B cell (primary cell): ENCODE measurements around the gene ADAMTSL1. TPM values are rescaled to one million over a fixed set of nuclear protein-coding genes. Genes with fewer than 3 reads are reported as not detected.

ENCODE experiments used
- ATAC-seq: fragments of 200-7000 bp; cut with Tn5 transposase; one replicate; pipeline ENCODE4 v1.10.0; 2021; ENCODE audit warnings: low read depth, mild to moderate bottlenecking, moderate number of reproducible peaks, moderate library complexity
- CTCF ChIA-PET: fragments of 350-600 bp; sonication (Branson Sonifier 250); formaldehyde crosslinking; loops from one replicate; lab custom pipeline; 2021; ENCODE audit warnings: antibody characterized with exemption, inconsistent platforms; lab: Charles Lee
- POLR2A ChIA-PET: fragments of 350-600 bp; sonication (Branson Sonifier 250); formaldehyde crosslinking; loops from one replicate; lab custom pipeline; 2021; ENCODE audit warnings: antibody characterized with exemption; lab: Charles Lee
- DNase-seq: peaks from one replicate; pipeline ENCODE4 v3.0.0; 2013
- H2AFZ ChIP-seq: 2 replicates; pipeline ENCODE4 v1.6.1; 2012; ENCODE audit warnings: mild to moderate bottlenecking, low read depth, low read length; ENCODE audit not compliant: insufficient read depth, poor library complexity, severe bottlenecking
- H3K27ac ChIP-seq, 2 donors: 1 replicate in 1 of 2; 2 replicates in 1 of 2; pipeline ENCODE4 v1.5.1; 2012 to 2013; ENCODE audit warnings: low read length in 2 of 2, mild to moderate bottlenecking in 2 of 2, moderate library complexity in 1 of 2
- H3K27me3 ChIP-seq, 4 experiments: fragments of 200-600 bp in 1 of 4; sonication (generic) in 1 of 4; replicated peaks in 1 of 4; 1 replicate in 2 of 4; 2 replicates in 2 of 4; pipeline versions ENCODE4 v1.6.1 to v1.7.0; 2013 to 2016; ENCODE audit warnings: low read length in 3 of 4, mild to moderate bottlenecking in 2 of 4, mixed read lengths in 1 of 4, moderate library complexity in 1 of 4; ENCODE audit not compliant: insufficient read depth in 4 of 4, control insufficient read depth in 3 of 4; ENCODE audit errors: control extremely low read depth in 1 of 4
- H3K36me3 ChIP-seq, 2 experiments: replicated peaks in 1 of 2; 1 replicate in 1 of 2; 2 replicates in 1 of 2; pipeline versions ENCODE4 v1.6.1 to v1.7.1; 2013; ENCODE audit warnings: low read length in 1 of 2; ENCODE audit not compliant: insufficient read depth in 2 of 2, control insufficient read depth in 1 of 2; ENCODE audit errors: control extremely low read depth in 1 of 2, extremely low read depth in 1 of 2
- H3K4me1 ChIP-seq, 2 donors: fragments of 200-600 bp in 1 of 2; sonication (generic) in 1 of 2; 1 replicate in 1 of 2; 2 replicates in 1 of 2; pipeline versions ENCODE4 v1.5.1 to v1.6.1; 2013 to 2017; ENCODE audit warnings: low read length in 2 of 2; ENCODE audit not compliant: control insufficient read depth in 2 of 2, insufficient read depth in 2 of 2
- H3K4me2 ChIP-seq: replicated peaks from 2 replicates; pipeline ENCODE3; 2012; ENCODE audit warnings: mild to moderate bottlenecking, low read depth, low read length; ENCODE audit not compliant: poor library complexity, severe bottlenecking
- H3K4me3 ChIP-seq, 5 experiments: fragments of 200-600 bp in 1 of 5; sonication (generic) in 1 of 5; 1 replicate in 3 of 5; 2 replicates in 2 of 5; pipeline versions ENCODE4 v1.5.1 to v1.7.0; 2011 to 2016; ENCODE audit warnings: low read length in 4 of 5, mild to moderate bottlenecking in 4 of 5, low read depth in 2 of 5, control low read depth in 1 of 5, moderate library complexity in 1 of 5; ENCODE audit not compliant: insufficient read depth in 1 of 5; ENCODE audit errors: control extremely low read depth in 1 of 5, extremely low read depth in 1 of 5
- H3K79me2 ChIP-seq: fragments of 200-600 bp; sonication (generic); one replicate; pipeline ENCODE4 v1.6.0; 2016; ENCODE audit warnings: low read length; ENCODE audit not compliant: control insufficient read depth, insufficient read depth
- H3K9ac ChIP-seq: fragments of 200-600 bp; sonication (generic); 2 replicates; pipeline ENCODE4 v1.6.1; 2017; ENCODE audit warnings: mild to moderate bottlenecking, low read length, moderate library complexity
- H3K9me3 ChIP-seq, 3 donors: one replicate each; pipeline versions ENCODE4 v1.6.1 to v1.7.1; 2013; ENCODE audit warnings: low read length in 2 of 3; ENCODE audit not compliant: control insufficient read depth in 2 of 3, insufficient read depth in 1 of 3; ENCODE audit errors: control extremely low read depth in 1 of 3
- H4K20me1 ChIP-seq: 2 replicates; pipeline ENCODE4 v1.6.0; 2012; ENCODE audit warnings: mild to moderate bottlenecking, low read length; ENCODE audit not compliant: insufficient read depth, control insufficient read depth, poor library complexity, severe bottlenecking
- H3K27ac Mint-ChIP-seq: one replicate; pipeline ENCODE4 v1.8.0; 2021; ENCODE audit warnings: mixed read lengths
- H3K27me3 Mint-ChIP-seq: one replicate; pipeline ENCODE4 v1.8.0; 2021; ENCODE audit warnings: mixed read lengths
- H3K4me1 Mint-ChIP-seq: one replicate; pipeline ENCODE4 v1.8.0; 2021; ENCODE audit warnings: mixed read lengths
- H3K4me3 Mint-ChIP-seq: one replicate; pipeline ENCODE4 v1.8.0; 2021; ENCODE audit warnings: mixed read lengths
- H3K9me3 Mint-ChIP-seq: one replicate; pipeline ENCODE4 v1.8.0; 2022; ENCODE audit warnings: mixed read lengths; ENCODE audit not compliant: insufficient read depth
- EZH2 ChIP-seq: IDR thresholded peaks from 2 replicates; pipeline ENCODE4 v1.6.1; 2012; ENCODE audit warnings: borderline replicate concordance, low read depth, mild to moderate bottlenecking, moderate library complexity, low read length; ENCODE audit not compliant: insufficient read depth, poor library complexity, severe bottlenecking
- WGBS: methylation state at CpG from one replicate; pipeline ENCODE4 v1.1.5; 2013; ENCODE audit warnings: missing lambda C conversion rate; ENCODE audit not compliant: insufficient coverage; 5-methylcytosine and 5-hydroxymethylcytosine counted together
- intact Hi-C: fragments of 100-400 bp; cut with micrococcal nuclease; formaldehyde crosslinking; loops from one replicate; pipeline ENCODE4 v1.10.0; 2022
- polyA plus RNA-seq: library from polyadenylated mRNA; depleted of rRNA; stranded (reverse); fragments of >200 nt; gene quantifications from 2 replicates; pipeline ENCODE4 v1.2.3, GENCODE V29; 2012
- total RNA-seq, 2 donors: library from RNA; stranded (reverse); fragments of 120-200 nt in 1 of 2; gene quantifications; 1 replicate in 1 of 2; 2 replicates in 1 of 2; pipeline versions ENCODE4 v1.2.3 to v1.2.4, GENCODE V29; 2013 to 2022
- TF ChIP-seq, protein P1 (sequence below): fragments of 200-600 bp; IDR thresholded peaks from one replicate; pipeline ENCODE4 v1.8.0; 2022; ENCODE audit warnings: antibody characterized with exemption, mild to moderate bottlenecking

The ADAMTSL1 gene
- total and polyA plus RNA-seq, 2 donors (not counting 1 experiment from before 2014, with no cell fraction given), result not detected

DNA sequence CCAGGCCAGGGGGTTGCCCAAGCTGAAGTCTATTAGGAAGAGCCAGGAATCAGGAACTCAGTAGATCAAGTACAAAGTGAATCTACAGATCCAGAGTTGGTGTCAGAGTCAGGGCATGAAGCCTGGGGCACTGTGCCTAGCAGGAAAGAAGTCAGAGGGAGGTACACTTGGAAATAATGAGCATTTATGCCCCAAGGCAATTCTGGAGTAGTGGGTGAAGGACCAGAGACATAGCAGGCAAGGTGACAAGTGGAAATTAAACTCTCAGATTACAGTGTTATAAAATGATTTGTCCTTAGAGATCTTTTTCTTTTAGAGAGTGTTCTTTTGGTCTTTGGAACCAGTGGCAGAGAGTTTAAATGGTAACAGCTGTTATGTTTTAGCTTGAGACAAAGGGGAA lies 138.0 kb downstream of the ADAMTSL1 start:
- no peaks in the 10 kb centered on the region for H3K4me1 Mint-ChIP-seq
- no peaks in the 10 kb centered on the region for H3K36me3 ChIP-seq
- intact Hi-C loops, result no loop called here
- no peaks in the 10 kb centered on the region for H3K79me2 ChIP-seq
- no peak overlapping the region for H3K27ac Mint-ChIP-seq
- no peaks in the 10 kb centered on the region for H3K9me3 Mint-ChIP-seq
- H3K4me3 ChIP-seq, result no peak overlapping the region
- H3K9ac ChIP-seq, result no peak overlapping the region
- H3K27me3 ChIP-seq, result no peaks in the 10 kb centered on the region
- no peak overlapping the region for H3K4me2 ChIP-seq
- H3K4me1 ChIP-seq, result no peaks in the 10 kb centered on the region
- no peak for ATAC-seq
- no peak overlapping the region for H3K4me3 Mint-ChIP-seq
- H3K9me3 ChIP-seq, result peaks cover 0 to 3% (median 0%) of the 10 kb centered on the region in 3 donors
- TF ChIP-seq, protein P1, sequence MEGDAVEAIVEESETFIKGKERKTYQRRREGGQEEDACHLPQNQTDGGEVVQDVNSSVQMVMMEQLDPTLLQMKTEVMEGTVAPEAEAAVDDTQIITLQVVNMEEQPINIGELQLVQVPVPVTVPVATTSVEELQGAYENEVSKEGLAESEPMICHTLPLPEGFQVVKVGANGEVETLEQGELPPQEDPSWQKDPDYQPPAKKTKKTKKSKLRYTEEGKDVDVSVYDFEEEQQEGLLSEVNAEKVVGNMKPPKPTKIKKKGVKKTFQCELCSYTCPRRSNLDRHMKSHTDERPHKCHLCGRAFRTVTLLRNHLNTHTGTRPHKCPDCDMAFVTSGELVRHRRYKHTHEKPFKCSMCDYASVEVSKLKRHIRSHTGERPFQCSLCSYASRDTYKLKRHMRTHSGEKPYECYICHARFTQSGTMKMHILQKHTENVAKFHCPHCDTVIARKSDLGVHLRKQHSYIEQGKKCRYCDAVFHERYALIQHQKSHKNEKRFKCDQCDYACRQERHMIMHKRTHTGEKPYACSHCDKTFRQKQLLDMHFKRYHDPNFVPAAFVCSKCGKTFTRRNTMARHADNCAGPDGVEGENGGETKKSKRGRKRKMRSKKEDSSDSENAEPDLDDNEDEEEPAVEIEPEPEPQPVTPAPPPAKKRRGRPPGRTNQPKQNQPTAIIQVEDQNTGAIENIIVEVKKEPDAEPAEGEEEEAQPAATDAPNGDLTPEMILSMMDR, result no peak
- no peak for TF ChIP-seq EZH2
- CTCF ChIA-PET, result no interaction called here
- no peaks in the 10 kb centered on the region for H4K20me1 ChIP-seq
- no peak overlapping the region for H3K27ac ChIP-seq
- H3K27me3 Mint-ChIP-seq, result no peaks in the 10 kb centered on the region
- no peak for DNase-seq
- H2AFZ ChIP-seq, result no peak overlapping the region
- POLR2A ChIA-PET, result no interaction called here

DNA sequence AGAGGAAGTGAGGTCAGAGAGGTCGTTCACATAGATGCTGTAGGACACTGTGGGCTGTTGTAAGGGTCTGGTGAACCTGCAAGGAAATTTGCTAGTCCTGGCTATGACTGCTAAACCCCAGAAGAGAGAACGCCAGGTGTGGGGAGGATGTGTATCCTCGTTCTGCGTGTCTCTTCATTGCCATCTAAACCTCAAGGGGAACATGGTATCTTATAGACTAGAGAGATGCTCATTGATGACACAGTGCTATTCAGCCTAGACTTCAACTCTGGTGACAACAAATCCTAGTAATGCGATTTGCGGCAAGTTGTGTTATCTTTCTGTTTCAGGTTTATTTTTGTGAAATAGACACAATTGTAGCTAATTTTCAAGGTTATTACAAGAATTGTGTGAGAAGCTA lies 140.2 kb downstream of the ADAMTSL1 start:
- TF ChIP-seq, protein P1, result no peak
- TF ChIP-seq EZH2, result no peak
- POLR2A ChIA-PET, result no interaction called here
- WGBS, result 14% methylated on average over 1 of the region's 6 CpGs
- no peaks in the 10 kb centered on the region for H3K27me3 ChIP-seq
- no peaks in the 10 kb centered on the region for H3K9me3 Mint-ChIP-seq
- no peak for ATAC-seq
- H3K4me1 Mint-ChIP-seq, result no peaks in the 10 kb centered on the region
- H3K27ac Mint-ChIP-seq, result no peak overlapping the region
- intact Hi-C loops, result no loop called here
- no peaks in the 10 kb centered on the region for H3K79me2 ChIP-seq
- no peak overlapping the region for H3K4me3 ChIP-seq
- no peaks in the 10 kb centered on the region for H3K27me3 Mint-ChIP-seq
- H3K27ac ChIP-seq, result no peak overlapping the region
- no peak overlapping the region for H2AFZ ChIP-seq
- no peaks in the 10 kb centered on the region for H4K20me1 ChIP-seq
- H3K9me3 ChIP-seq, result peaks cover 0 to 3% (median 0%) of the 10 kb centered on the region in 3 donors
- CTCF ChIA-PET, result no interaction called here
- no peak for DNase-seq
- H3K4me3 Mint-ChIP-seq, result no peak overlapping the region
- H3K4me1 ChIP-seq, result no peaks in the 10 kb centered on the region
- H3K9ac ChIP-seq, result no peak overlapping the region
- H3K36me3 ChIP-seq, result no peaks in the 10 kb centered on the region
- H3K4me2 ChIP-seq, result no peak overlapping the region
